ENCODE results near the gene MPDU1. TPM values are rescaled to one million over a fixed set of nuclear protein-coding genes. Genes with fewer than 3 reads are reported as not detected.
A peak's percentile ranks its signal among the peaks of the same experiment; 100 is the strongest.

The MPDU1 gene
- total and polyA plus RNA-seq, 12 donors, result 65.9 to 267 (median 114) TPM

GRCh38 chr17:7557775-7558543, 25.7 kb upstream of the MPDU1 start:
- whole genome bisulfite sequencing, 4 donors, result 4 to 10% (median 7%) methylated on average over 16 to 21 of the region's 21 CpGs
- peak overlapping the region in 2 of 4 donors; percentile 2 to 69 for H3K4me3 ChIP-seq
- no peaks in the 10 kb centered on the region for H3K9me3 ChIP-seq (replicated peaks in 1 of 3)
- intact Hi-C loops (cut with DNase I), result loop anchor here in 1 of 2 donors (10.0 kb wide), 1 partner anchor 203 kb away; the partner anchor contains the start of genes KCTD11 and TMEM95
- H3K36me3 ChIP-seq (replicated peaks in 1 of 2), result no peaks in the 10 kb centered on the region
- peak overlapping the region; percentile 83 to 97 (median 92) for H3K27ac ChIP-seq
- no peaks in the 10 kb centered on the region for H3K27me3 ChIP-seq
- peaks cover 30 to 46% of the 10 kb centered on the region in 2 donors for H3K4me1 ChIP-seq (replicated peaks in 1 of 2)
- TF ChIP-seq POLR2A (IDR thresholded peaks at IDR 0.05), result peak; percentile 54 to 82
- TF ChIP-seq CTCF (IDR thresholded peaks at IDR 0.05), result no peak
- peak; percentile 88 to 95 (median 93) for DNase-seq

- WGBS, 4 donors, result 26 to 34% (median 28%) methylated on average over 14 to 16 of the region's 16 CpGs
- intact Hi-C loops (cut with DNase I), result loop anchor here in 1 of 2 donors (10.0 kb wide), 1 partner anchor 204 kb away; the partner anchor contains the start of genes KCTD11 and TMEM95
- H3K27ac ChIP-seq, result peak within 1 kb of the TSS; percentile 83 to 97 (median 92)
- no peaks in the 10 kb centered on the region for H3K27me3 ChIP-seq
- H3K4me1 ChIP-seq (replicated peaks in 1 of 2), result peaks cover 35 to 54% of the 10 kb centered on the region in 2 donors
- no peaks in the 10 kb centered on the region for H3K9me3 ChIP-seq (replicated peaks in 1 of 3)
- H3K36me3 ChIP-seq (replicated peaks in 1 of 2), result no peaks in the 10 kb centered on the region
- DNase-seq, result peak; percentile 59 to 74 (median 68)
- TF ChIP-seq CTCF (IDR thresholded peaks at IDR 0.05) (no peak), POLR2A (IDR thresholded peaks at IDR 0.05) (no peak)
- peak within 1 kb of the TSS in 3 of 4 donors; percentile 2 to 69 (median 64) for H3K4me3 ChIP-seq
Observed at GRCh38 chr17:7558544-7559319, 24.9 kb upstream of the MPDU1 start, which contains the start of gene TNFSF13. Gene TNFSF13, plus strand, starts transcription at chr17:7558750. Its CDS starts 290 bp downstream, at chr17:7559040.

GRCh38 chr17:7559320-7560171, 24.1 kb upstream of the MPDU1 start:
- Histone ChIP-seq H3K4me1 (replicated peaks in 1 of 2) (peaks cover 35 to 58% of the 10 kb centered on the region in 2 donors), H3K36me3 (replicated peaks in 1 of 2) (peaks cover 0 to 8% of the 10 kb centered on the region in 2 donors), H3K27me3 (no peaks in the 10 kb centered on the region), H3K4me3 (peak overlapping the region in 2 of 4 donors; percentile 64 to 69), H3K27ac (peak overlapping the region; percentile 83 to 97 (median 92)), H3K9me3 (replicated peaks in 1 of 3) (no peaks in the 10 kb centered on the region)
- WGBS, 4 donors, result 49 to 58% (median 55%) methylated on average over 15 to 18 of the region's 18 CpGs
- peak in 2 of 7 donors; percentile 37 to 44 for DNase-seq
- TF ChIP-seq POLR2A (IDR thresholded peaks at IDR 0.05) (no peak), CTCF (IDR thresholded peaks at IDR 0.05) (no peak)
- intact Hi-C loops (cut with DNase I), result loop anchor here (2.0 to 10.0 kb wide), 4 partner anchors 42 to 205 kb away; partner anchors contain the start of genes KCTD11 (in 2 of the 2), TMEM95 (in 2 of the 2), FGF11 (in 1 of the 2) and TMEM102 (in 1 of the 2)

All from adrenal gland (tissue), 12 donors.